ENCODE results near the gene SCGB1C2. TPM values are rescaled to one million over a fixed set of nuclear protein-coding genes. Genes with fewer than 3 reads are reported as not detected.
"Not testable (repeated sequence)": the region's sequence is repeated elsewhere in the genome, so short reads cannot be mapped to it uniquely, and the experiment has no call there.

Gene SCGB1C2
- not detected for total RNA-seq
- polyA plus RNA-seq (ENCODE audit: insufficient read depth, low read depth, low replicate concordance) = not detected
- long read RNA-seq, donor 1 = 0 reads
- long read RNA-seq, donor 2, partial matches to known transcripts = 0 of 2 reads
- long read RNA-seq, donor 2, other reads (novel, unspliced or antisense) = 0 of 2 reads
- long read RNA-seq, donor 3, partial matches to known transcripts = 0 of 1 reads
- long read RNA-seq, donor 3, other reads (novel, unspliced or antisense) = 0 of 1 reads
- long read RNA-seq, donor 4 = 0 reads
- long read RNA-seq, donor 5 = 0 reads
- long read RNA-seq, donor 6, partial matches to known transcripts = 0 of 2 reads
- long read RNA-seq, donor 6, other reads (novel, unspliced or antisense) = 0 of 2 reads
- long read RNA-seq, donor 7 = 0 reads
- long read RNA-seq, donor 8, partial matches to known transcripts = 0 of 1 reads
- long read RNA-seq, donor 8, other reads (novel, unspliced or antisense) = 0 of 1 reads
- long read RNA-seq, donor 9 = 0 reads
- long read RNA-seq, donor 10 = 0 reads

GRCh38 chr17:137166-137807 lies at the start of gene SCGB1C2:
Gene SCGB1C2 (plus strand): TSS chr17:137569. CDS start chr17:137591, 22 bp downstream.
- intact Hi-C loops (cut with DNase I); H3K36me3 ChIP-seq (ENCODE audit: control insufficient read depth in 2 of 3, insufficient read depth in 3 of 3, low read length in 3 of 3); H3K4me1 ChIP-seq (ENCODE audit: control insufficient read depth in 2 of 3, insufficient read depth in 2 of 3, low read depth in 1 of 3, low read length in 3 of 3); FAIRE-seq; H3K4me3 ChIP-seq (ENCODE audit: low read length in 3 of 3); H3K9me3 ChIP-seq (ENCODE audit: control insufficient read depth in 2 of 3, insufficient read depth in 1 of 3, low read length in 3 of 3); H3K9ac ChIP-seq (ENCODE audit: low read length in 3 of 3); H3K27me3 ChIP-seq (ENCODE audit: control insufficient read depth, insufficient read depth, low read length); H3K27ac ChIP-seq (ENCODE audit: low read depth in 2 of 2, low read length in 2 of 2): not testable (repeated sequence)
- DNase-seq = peak in 2 of 5 donors; percentile 20 to 24

GRCh38 chr17:113111-113510 lies 24.3 kb upstream of the SCGB1C2 start:
- H3K27me3 ChIP-seq (ENCODE audit: control insufficient read depth, insufficient read depth, low read length); H3K9me3 ChIP-seq (ENCODE audit: control insufficient read depth in 2 of 3, insufficient read depth in 1 of 3, low read length in 3 of 3); DNase-seq; H3K4me1 ChIP-seq (ENCODE audit: control insufficient read depth in 2 of 3, insufficient read depth in 2 of 3, low read depth in 1 of 3, low read length in 3 of 3); FAIRE-seq; H3K27ac ChIP-seq (ENCODE audit: low read depth in 2 of 2, low read length in 2 of 2); H3K4me3 ChIP-seq (ENCODE audit: low read length in 3 of 3); intact Hi-C loops (cut with DNase I); H3K9ac ChIP-seq (ENCODE audit: low read length in 3 of 3); H3K36me3 ChIP-seq (ENCODE audit: control insufficient read depth in 2 of 3, insufficient read depth in 3 of 3, low read length in 3 of 3): not testable (repeated sequence)

GRCh38 chr17:118339-118917 lies 18.9 kb upstream of the SCGB1C2 start:
- peak in 1 of 5 donors; percentile 48 for DNase-seq

GRCh38 chr17:133932-134331 lies 3.4 kb upstream of the SCGB1C2 start:
- DNase-seq = peak in 2 of 5 donors; percentile 34 to 71
- intact Hi-C loops (cut with DNase I); FAIRE-seq; H3K27me3 ChIP-seq (ENCODE audit: control insufficient read depth, insufficient read depth, low read length); H3K9ac ChIP-seq (ENCODE audit: low read length in 3 of 3); H3K36me3 ChIP-seq (ENCODE audit: control insufficient read depth in 2 of 3, insufficient read depth in 3 of 3, low read length in 3 of 3); H3K4me1 ChIP-seq (ENCODE audit: control insufficient read depth in 2 of 3, insufficient read depth in 2 of 3, low read depth in 1 of 3, low read length in 3 of 3); H3K27ac ChIP-seq (ENCODE audit: low read depth in 2 of 2, low read length in 2 of 2); H3K9me3 ChIP-seq (ENCODE audit: control insufficient read depth in 2 of 3, insufficient read depth in 1 of 3, low read length in 3 of 3); H3K4me3 ChIP-seq (ENCODE audit: low read length in 3 of 3): not testable (repeated sequence)

More at GRCh38 chr17:118339-118917, 18.9 kb upstream of the SCGB1C2 start:
- H3K4me1 ChIP-seq (ENCODE audit: control insufficient read depth in 2 of 3, insufficient read depth in 2 of 3, low read depth in 1 of 3, low read length in 3 of 3); H3K27ac ChIP-seq (ENCODE audit: low read depth in 2 of 2, low read length in 2 of 2); H3K4me3 ChIP-seq (ENCODE audit: low read length in 3 of 3); FAIRE-seq; intact Hi-C loops (cut with DNase I); H3K9ac ChIP-seq (ENCODE audit: low read length in 3 of 3); H3K9me3 ChIP-seq (ENCODE audit: control insufficient read depth in 2 of 3, insufficient read depth in 1 of 3, low read length in 3 of 3); H3K36me3 ChIP-seq (ENCODE audit: control insufficient read depth in 2 of 3, insufficient read depth in 3 of 3, low read length in 3 of 3); H3K27me3 ChIP-seq (ENCODE audit: control insufficient read depth, insufficient read depth, low read length): not testable (repeated sequence)

- FAIRE-seq; H3K9me3 ChIP-seq (ENCODE audit: control insufficient read depth in 2 of 3, insufficient read depth in 1 of 3, low read length in 3 of 3); H3K36me3 ChIP-seq (ENCODE audit: control insufficient read depth in 2 of 3, insufficient read depth in 3 of 3, low read length in 3 of 3); intact Hi-C loops (cut with DNase I); H3K4me3 ChIP-seq (ENCODE audit: low read length in 3 of 3); H3K27ac ChIP-seq (ENCODE audit: low read depth in 2 of 2, low read length in 2 of 2); H3K27me3 ChIP-seq (ENCODE audit: control insufficient read depth, insufficient read depth, low read length); H3K4me1 ChIP-seq (ENCODE audit: control insufficient read depth in 2 of 3, insufficient read depth in 2 of 3, low read depth in 1 of 3, low read length in 3 of 3); H3K9ac ChIP-seq (ENCODE audit: low read length in 3 of 3): not testable (repeated sequence)
- peak in 1 of 5 donors; percentile 54 for DNase-seq
Observed at GRCh38 chr17:134332-134785, 3.0 kb upstream of the SCGB1C2 start.

- H3K27ac ChIP-seq (ENCODE audit: low read depth in 2 of 2, low read length in 2 of 2); FAIRE-seq; H3K4me1 ChIP-seq (ENCODE audit: control insufficient read depth in 2 of 3, insufficient read depth in 2 of 3, low read depth in 1 of 3, low read length in 3 of 3); H3K4me3 ChIP-seq (ENCODE audit: low read length in 3 of 3); H3K9me3 ChIP-seq (ENCODE audit: control insufficient read depth in 2 of 3, insufficient read depth in 1 of 3, low read length in 3 of 3); H3K36me3 ChIP-seq (ENCODE audit: control insufficient read depth in 2 of 3, insufficient read depth in 3 of 3, low read length in 3 of 3); intact Hi-C loops (cut with DNase I); H3K27me3 ChIP-seq (ENCODE audit: control insufficient read depth, insufficient read depth, low read length); H3K9ac ChIP-seq (ENCODE audit: low read length in 3 of 3): not testable (repeated sequence)
- DNase-seq = peak in 1 of 5 donors; percentile 44
Observed at GRCh38 chr17:135022-135421, 2.3 kb upstream of the SCGB1C2 start.

GRCh38 chr17:135895-136294 lies 1.5 kb upstream of the SCGB1C2 start:
- H3K27me3 ChIP-seq (ENCODE audit: control insufficient read depth, insufficient read depth, low read length); FAIRE-seq; H3K9me3 ChIP-seq (ENCODE audit: control insufficient read depth in 2 of 3, insufficient read depth in 1 of 3, low read length in 3 of 3); DNase-seq; H3K9ac ChIP-seq (ENCODE audit: low read length in 3 of 3); H3K36me3 ChIP-seq (ENCODE audit: control insufficient read depth in 2 of 3, insufficient read depth in 3 of 3, low read length in 3 of 3); intact Hi-C loops (cut with DNase I); H3K4me1 ChIP-seq (ENCODE audit: control insufficient read depth in 2 of 3, insufficient read depth in 2 of 3, low read depth in 1 of 3, low read length in 3 of 3); H3K27ac ChIP-seq (ENCODE audit: low read depth in 2 of 2, low read length in 2 of 2); H3K4me3 ChIP-seq (ENCODE audit: low read length in 3 of 3): not testable (repeated sequence)
